SH-SY5Y (cell line): ENCODE data around the gene AFF3.

Source experiments
- GATA2 ChIP-seq: IDR thresholded peaks from 2 replicates; pipeline ENCODE4 v1.6.1; 2011; ENCODE audit warnings: mild to moderate bottlenecking, low read depth, low read length
- GATA3 ChIP-seq: IDR thresholded peaks from 2 replicates; pipeline ENCODE4 v1.6.1; 2011; ENCODE audit warnings: low read depth, mild to moderate bottlenecking, low read length, moderate library complexity

AFF3 gene

GRCh38 chr2:99777656-99778290 is 364.6 kb downstream of the AFF3 start:
- TF ChIP-seq GATA2: no peak
- TF ChIP-seq GATA3: no peak

GRCh38 chr2:99776906-99777646 is 365.3 kb downstream of the AFF3 start:
- TF ChIP-seq GATA3 (no peak), GATA2 (no peak)

GRCh38 chr2:99776206-99776905 is 366.0 kb downstream of the AFF3 start:
- TF ChIP-seq GATA2 (no peak), GATA3 (no peak)

- no peak for TF ChIP-seq GATA2
- TF ChIP-seq GATA3: no peak
Observed at GRCh38 chr2:99775585-99775984, 366.8 kb downstream of the AFF3 start.

GRCh38 chr2:99772591-99773331 is 369.6 kb downstream of the AFF3 start:
- TF ChIP-seq GATA2 (no peak), GATA3 (no peak)

- TF ChIP-seq GATA2: no peak
- TF ChIP-seq GATA3: no peak
Observed at GRCh38 chr2:99771681-99772333, 370.6 kb downstream of the AFF3 start.

- TF ChIP-seq GATA3: no peak
- TF ChIP-seq GATA2: no peak
Observed at GRCh38 chr2:99770876-99771275, 371.5 kb downstream of the AFF3 start.

GRCh38 chr2:99765731-99766318 is 376.6 kb downstream of the AFF3 start:
- TF ChIP-seq GATA2 (no peak), GATA3 (no peak)

GRCh38 chr2:99763764-99764163 is 378.6 kb downstream of the AFF3 start:
- TF ChIP-seq GATA3 (no peak), GATA2 (no peak)

GRCh38 chr2:99762714-99763113 is 379.7 kb downstream of the AFF3 start:
- TF ChIP-seq GATA3: no peak
- no peak for TF ChIP-seq GATA2

GRCh38 chr2:99757611-99758114 is 384.7 kb downstream of the AFF3 start:
- TF ChIP-seq GATA3: no peak
- TF ChIP-seq GATA2: no peak

- TF ChIP-seq GATA2: no peak
- no peak for TF ChIP-seq GATA3
Observed at GRCh38 chr2:99756059-99756458, 386.3 kb downstream of the AFF3 start.

GRCh38 chr2:99754210-99754609 is 388.2 kb downstream of the AFF3 start:
- no peak for TF ChIP-seq GATA3
- TF ChIP-seq GATA2: no peak
